DMS53 (cell line): ENCODE data around the gene C10orf143.
"Not testable (repeated sequence)": the region's sequence is repeated elsewhere in the genome, so short reads cannot be mapped to it uniquely, and the experiment has no call there.

Experiments
- DNase-seq: peaks from one replicate; lab custom pipeline; 2025; lab: John Stamatoyannopoulos, UW

C10orf143 gene

GRCh38 chr10:130111113-130111851 lies 652 bp upstream of the C10orf143 start:
- DNase-seq: peak; percentile 97

- peak; percentile 85 for DNase-seq
Observed at GRCh38 chr10:130109796-130110245, 809 bp downstream of the C10orf143 start.

- DNase-seq: no peak
Observed at GRCh38 chr10:130108934-130109604, 1.6 kb downstream of the C10orf143 start.

GRCh38 chr10:130108146-130108545 lies 2.5 kb downstream of the C10orf143 start:
- DNase-seq: not testable (repeated sequence)

GRCh38 chr10:130105724-130106123 lies 4.9 kb downstream of the C10orf143 start:
- no peak for DNase-seq

GRCh38 chr10:130099344-130099743 lies 11.3 kb downstream of the C10orf143 start:
- DNase-seq: no peak

GRCh38 chr10:130090565-130090964 lies 20.1 kb downstream of the C10orf143 start:
- DNase-seq: not testable (repeated sequence)

- DNase-seq: no peak
Observed at GRCh38 chr10:130080461-130080814, 30.2 kb downstream of the C10orf143 start.

GRCh38 chr10:130079614-130080460 lies 30.8 kb downstream of the C10orf143 start:
- no peak for DNase-seq

GRCh38 chr10:130078120-130078519 lies 32.5 kb downstream of the C10orf143 start:
- no peak for DNase-seq

- no peak for DNase-seq
Observed at GRCh38 chr10:130076681-130077080, 33.9 kb downstream of the C10orf143 start.

- DNase-seq: no peak
Observed at GRCh38 chr10:130074639-130075038, 36.0 kb downstream of the C10orf143 start.

GRCh38 chr10:130073912-130074311 lies 36.7 kb downstream of the C10orf143 start:
- DNase-seq: no peak

- DNase-seq: no peak
Observed at GRCh38 chr10:130072247-130072646, 38.4 kb downstream of the C10orf143 start.

- DNase-seq: no peak
Observed at GRCh38 chr10:130067893-130068292, 42.7 kb downstream of the C10orf143 start.

GRCh38 chr10:130066743-130067142 lies 43.9 kb downstream of the C10orf143 start:
- DNase-seq: no peak

- DNase-seq: peak; percentile 24
Observed at GRCh38 chr10:130065251-130065650, 45.4 kb downstream of the C10orf143 start.

- no peak for DNase-seq
Observed at GRCh38 chr10:130064783-130065182, 45.8 kb downstream of the C10orf143 start.

- DNase-seq: no peak
Observed at GRCh38 chr10:130062976-130063375, 47.7 kb downstream of the C10orf143 start.

- no peak for DNase-seq
Observed at GRCh38 chr10:130062201-130062600, 48.4 kb downstream of the C10orf143 start.

- no peak for DNase-seq
Observed at GRCh38 chr10:130061760-130062159, 48.9 kb downstream of the C10orf143 start.

GRCh38 chr10:130054021-130054420 lies 56.6 kb downstream of the C10orf143 start:
- DNase-seq: no peak

- DNase-seq: no peak
Observed at GRCh38 chr10:130053561-130053960, 57.1 kb downstream of the C10orf143 start.
